Pons (tissue), 1 donor: ENCODE results near the gene C1orf115.
"Not testable (repeated sequence)": the region's sequence is repeated elsewhere in the genome, so short reads cannot be mapped to it uniquely, and the experiment has no call there.

ENCODE experiments used
- DNase-seq: peaks from one replicate; pipeline ENCODE4 v3.0.0-alpha.2; 2016; ENCODE audit warnings: low spot score

Gene C1orf115, protein sequence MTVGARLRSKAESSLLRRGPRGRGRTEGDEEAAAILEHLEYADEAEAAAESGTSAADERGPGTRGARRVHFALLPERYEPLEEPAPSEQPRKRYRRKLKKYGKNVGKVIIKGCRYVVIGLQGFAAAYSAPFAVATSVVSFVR

DNA sequence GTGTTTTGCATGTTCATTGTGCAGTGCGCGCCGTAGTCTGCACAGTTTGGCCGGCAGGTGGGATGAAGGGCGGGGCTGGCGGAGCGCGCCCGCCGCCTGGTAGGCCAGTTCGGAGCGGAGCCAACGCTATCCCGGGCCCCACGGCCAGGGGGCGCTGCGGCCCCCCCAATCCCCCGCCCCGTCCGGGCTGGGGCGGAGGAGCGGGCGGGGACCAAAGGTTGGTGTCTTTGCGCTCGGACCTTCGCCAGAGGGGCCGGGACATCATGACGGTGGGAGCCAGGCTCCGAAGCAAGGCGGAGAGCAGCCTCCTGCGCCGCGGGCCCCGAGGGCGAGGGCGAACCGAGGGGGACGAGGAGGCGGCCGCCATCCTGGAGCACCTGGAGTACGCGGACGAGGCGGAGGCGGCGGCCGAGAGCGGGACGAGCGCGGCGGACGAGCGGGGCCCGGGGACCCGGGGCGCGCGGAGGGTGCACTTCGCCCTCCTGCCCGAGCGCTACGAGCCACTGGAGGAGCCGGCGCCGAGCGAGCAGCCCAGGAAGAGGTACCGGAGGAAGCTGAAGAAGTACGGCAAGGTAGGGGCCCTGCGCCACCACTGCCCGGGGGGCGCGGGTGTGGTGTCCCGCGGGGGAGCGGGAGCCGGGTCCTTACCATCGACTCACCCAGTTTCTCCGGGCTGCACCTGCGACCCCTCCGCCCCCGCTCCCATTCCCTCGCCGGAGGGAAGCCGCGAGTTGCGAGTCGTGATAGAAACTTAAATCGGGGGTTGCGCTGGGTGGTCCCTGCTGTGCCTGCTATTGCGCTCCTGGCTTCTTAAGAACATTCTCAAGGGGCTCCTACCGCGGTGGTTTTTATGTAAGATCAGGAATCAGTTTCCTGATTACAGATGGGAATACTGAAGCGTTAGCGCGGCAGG lies at the start of gene C1orf115:
TSS of gene C1orf115 (plus strand) at position 224 of the 913 bp plus-strand sequence. CDS start at position 264, 40 bp downstream.
- DNase-seq: peak; percentile 8

DNA sequence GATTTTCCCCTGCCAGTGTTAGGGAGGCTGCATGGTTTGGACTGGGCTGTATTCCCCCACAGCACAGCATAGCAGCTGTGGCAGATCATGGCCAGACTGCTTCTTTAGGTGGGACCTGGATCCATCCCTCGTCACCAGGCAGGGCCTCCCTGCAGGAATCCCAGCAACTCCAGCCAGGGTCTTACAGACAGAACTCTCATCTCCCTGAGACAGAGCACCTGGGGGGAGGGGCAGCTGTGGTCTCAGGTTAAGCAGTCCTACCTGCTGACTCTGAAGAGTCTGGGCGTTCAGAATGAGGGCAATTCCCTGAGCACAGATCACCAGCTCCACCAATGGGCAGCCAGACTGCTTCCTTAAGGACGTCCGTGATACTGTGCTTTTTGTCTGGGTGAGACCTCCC lies 47.9 kb upstream of the C1orf115 start:
- DNase-seq: no peak

DNA sequence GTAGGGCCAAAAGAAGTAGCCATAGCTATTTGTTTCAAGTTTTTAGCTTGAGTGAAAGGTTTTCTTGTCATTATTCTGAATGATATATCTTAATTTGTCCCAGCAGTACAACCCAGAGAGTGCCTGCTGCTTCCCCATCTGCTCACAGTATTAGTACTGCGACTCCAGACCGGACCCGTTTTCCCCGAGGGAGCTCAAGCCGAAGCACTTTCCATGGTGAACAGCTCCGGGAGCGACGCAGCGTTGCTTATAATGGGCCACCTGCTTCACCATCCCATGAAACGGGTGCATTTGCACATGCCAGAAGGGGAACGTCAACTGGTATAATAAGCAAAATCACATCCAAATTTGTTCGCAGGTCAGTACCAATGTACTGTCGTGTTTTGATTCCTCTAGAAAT lies 37.2 kb upstream of the C1orf115 start:
- DNase-seq: peak; percentile 3

DNA sequence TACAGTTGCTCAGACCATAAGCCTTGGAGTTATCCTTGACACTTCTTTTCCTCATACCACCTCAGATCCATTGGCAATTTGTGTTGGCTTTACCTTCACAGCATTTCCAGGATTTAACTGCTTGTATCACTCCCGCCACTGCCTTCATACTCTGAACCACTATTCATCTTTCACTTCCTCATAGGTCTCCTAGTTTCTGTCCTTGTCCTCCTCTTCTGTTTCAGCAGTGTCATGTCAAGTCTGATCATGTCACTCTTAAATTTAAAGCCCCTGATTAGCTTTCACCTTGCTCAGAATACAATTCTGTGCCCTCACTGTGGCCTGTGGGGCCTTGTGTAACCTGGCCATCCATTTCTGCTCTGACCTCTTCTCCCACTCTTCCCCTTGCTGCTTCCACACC lies 34.7 kb upstream of the C1orf115 start:
- peak; percentile 4 for DNase-seq

DNA sequence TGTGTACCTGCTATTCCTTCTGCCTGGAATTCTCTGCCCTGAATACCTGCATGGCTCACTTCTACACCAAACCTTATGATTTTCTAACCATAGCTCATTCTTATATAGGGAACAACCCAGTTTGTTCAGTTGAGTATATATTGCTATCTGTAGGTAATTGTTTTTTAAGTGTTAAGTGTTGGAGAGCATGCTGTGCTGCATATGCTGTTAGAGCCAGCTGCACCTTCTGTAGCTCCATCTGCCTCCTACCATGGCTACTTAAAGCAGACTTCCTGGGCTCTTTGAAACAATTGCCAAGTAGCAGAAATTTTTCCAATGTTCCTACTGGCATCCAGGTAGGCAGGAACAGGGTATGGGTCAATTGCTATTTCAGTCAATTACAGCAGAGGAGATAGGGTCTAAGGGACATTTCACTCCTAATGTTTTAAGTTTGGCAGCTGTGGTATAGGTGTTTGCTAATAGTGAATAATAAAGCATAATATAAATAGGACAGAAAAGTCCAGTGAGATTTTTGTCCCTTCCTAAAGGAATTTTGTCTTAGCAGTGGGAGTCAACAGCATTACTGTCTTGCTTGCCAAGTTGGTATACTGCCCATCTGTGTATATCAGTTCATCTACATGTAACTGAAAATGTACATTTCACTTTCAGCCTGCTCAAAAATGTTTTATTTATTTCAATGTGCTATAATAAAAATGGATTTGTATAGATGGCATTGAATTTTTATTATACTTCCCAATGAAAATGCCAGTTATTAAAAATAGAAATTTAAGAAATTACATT lies 34.0 kb upstream of the C1orf115 start:
- DNase-seq: peak; percentile 2

DNA sequence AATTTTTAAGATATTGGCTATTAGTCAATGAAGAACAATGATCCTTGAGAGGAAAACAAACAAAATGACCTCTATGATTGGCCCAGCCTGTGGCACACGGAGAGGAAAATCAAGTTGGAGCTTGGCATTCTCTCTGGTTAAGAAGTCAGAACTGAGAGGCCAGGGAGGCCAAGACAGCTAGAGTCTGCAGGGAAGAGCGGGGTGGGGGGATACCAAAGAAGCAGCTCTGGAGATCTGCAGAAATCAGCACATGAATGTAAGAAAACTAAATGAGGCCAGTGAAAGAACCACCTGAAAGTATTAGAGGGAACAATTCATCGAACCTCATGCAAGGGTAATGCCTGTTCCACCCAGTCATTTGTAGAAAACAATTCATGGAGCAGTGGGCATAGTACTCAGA lies 23.8 kb upstream of the C1orf115 start:
- no peak for DNase-seq

DNA sequence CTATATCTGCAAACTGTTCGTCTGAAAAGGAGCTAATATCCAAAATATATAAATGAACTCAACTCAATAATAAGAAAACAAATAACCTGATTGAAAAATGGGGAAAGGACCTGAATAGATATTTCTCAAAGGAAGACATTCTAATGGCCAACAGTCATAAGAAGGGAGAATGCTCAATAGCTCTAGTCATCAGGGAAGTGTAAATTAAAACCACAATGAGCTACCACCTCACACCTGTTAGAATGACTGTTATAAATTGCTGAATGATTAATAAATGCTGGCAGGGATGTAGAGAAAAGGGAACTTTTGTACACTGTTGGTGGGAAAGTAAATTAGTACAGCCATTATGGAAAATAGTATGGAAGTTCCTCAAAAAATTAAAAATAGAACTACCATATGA lies 21.2 kb upstream of the C1orf115 start:
- no peak for DNase-seq

DNA sequence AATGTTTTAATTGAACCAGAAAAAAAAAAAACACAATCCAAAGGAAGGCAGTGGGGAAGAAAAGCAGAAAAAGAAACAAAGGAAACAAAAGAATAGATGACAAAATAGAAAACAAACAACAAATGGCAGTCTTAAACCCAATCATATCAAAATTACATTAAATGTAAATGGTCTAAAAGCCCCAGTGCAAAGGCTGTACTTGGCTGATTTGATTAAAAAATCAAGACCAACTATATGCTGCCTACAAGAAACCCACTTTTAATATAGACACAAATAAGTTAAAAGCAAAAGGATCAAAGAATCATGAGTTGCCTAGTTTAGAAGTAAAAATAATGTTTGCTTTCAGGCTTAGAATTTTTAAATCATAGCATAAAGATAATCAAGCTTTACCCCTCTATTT lies 19.8 kb upstream of the C1orf115 start:
- no peak for DNase-seq

DNA sequence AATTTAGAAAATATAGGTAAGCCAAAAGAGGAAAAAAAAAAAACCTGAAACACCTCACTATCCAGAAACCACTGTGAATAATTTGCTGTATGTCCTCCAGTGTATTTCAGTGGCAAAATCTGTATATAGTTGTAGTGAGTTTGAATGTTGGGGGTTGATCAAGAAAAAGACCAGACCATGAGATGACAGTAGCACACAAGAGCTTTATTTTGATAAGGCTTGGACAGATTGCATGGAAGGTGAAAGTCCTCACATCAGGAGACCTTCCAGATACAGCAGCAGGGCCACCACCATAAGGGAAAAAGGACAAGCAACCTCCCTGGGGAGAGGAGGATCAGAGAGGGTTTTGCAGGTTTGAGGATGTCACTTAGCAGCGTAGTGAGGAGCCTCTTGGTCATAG lies 16.2 kb upstream of the C1orf115 start:
- DNase-seq: no peak

DNA sequence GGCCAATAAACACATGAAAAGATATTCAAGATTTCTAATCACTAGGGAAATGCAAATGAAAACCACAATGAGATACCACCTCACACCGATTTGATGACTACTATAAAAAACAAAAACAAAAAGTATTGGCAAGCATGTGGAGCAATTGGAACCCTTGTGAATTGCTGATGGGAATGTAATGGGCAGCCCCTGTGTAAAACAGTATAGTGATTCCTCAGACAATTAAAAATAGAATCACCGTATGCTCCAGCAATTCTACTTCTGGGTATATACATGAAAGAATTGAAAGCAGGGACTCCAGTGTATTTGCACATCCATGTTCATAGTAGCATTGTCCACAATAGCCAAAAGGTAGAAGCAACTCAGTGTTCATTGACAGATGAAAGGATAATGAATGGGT lies 12.9 kb upstream of the C1orf115 start:
- DNase-seq: no peak

DNA sequence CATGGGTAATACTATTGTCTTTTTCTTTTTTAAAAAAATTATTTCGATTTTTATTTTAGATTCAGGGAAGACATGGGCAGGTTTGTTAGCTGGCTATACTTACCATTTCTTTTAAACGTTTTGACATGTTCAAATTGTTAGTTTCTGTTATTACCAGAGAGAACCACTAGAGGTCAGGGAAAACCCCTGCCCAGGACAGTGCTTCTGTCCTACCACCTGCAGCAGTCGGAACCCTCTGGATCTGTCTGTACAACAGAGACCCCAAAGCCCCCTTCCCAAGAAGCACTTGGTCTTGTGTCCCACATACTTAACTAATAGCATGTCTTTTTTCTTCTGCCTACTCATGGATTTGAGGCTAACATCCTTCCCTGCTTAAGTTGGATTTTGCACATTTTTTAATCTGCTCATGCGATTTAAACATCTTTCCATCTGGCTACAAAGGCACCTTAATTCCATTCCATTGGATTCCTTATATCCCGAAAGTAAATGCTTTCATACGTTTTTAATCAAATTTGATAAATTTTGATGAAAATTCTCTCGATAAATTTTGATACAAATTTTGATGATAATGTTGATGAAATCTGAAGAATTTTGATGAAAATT lies 10.0 kb upstream of the C1orf115 start:
- DNase-seq: peak; percentile 33

DNA sequence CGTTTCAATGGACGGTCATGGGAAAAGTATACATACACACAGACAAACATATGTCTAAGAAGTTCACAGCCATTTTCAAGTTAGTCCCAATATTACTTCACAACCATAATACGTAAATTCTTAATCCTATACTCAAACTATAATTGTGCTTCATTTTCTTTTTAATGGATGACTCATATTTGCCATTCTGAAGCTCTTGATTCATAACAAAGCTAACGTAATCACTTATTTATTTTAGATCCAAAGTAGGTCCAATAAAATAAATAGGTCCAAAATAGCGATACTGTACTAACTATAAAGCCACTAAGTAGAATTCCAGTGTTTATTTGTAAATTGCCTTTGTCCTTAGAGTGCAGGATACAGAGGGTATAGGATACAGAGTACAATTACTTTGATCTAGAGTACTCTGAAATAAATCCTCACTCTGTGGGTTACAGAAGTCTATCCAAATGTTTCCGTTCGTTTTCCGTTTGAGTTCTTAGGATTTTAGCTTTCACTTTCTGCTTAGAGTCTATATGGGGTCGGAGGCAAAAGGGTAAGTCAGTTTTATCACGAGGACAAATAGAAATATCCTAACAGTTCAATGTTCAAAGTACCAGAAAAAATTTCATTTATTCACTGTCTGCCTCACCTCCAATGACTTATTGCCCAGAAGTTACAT lies 8.8 kb upstream of the C1orf115 start:
- DNase-seq: no peak

DNA sequence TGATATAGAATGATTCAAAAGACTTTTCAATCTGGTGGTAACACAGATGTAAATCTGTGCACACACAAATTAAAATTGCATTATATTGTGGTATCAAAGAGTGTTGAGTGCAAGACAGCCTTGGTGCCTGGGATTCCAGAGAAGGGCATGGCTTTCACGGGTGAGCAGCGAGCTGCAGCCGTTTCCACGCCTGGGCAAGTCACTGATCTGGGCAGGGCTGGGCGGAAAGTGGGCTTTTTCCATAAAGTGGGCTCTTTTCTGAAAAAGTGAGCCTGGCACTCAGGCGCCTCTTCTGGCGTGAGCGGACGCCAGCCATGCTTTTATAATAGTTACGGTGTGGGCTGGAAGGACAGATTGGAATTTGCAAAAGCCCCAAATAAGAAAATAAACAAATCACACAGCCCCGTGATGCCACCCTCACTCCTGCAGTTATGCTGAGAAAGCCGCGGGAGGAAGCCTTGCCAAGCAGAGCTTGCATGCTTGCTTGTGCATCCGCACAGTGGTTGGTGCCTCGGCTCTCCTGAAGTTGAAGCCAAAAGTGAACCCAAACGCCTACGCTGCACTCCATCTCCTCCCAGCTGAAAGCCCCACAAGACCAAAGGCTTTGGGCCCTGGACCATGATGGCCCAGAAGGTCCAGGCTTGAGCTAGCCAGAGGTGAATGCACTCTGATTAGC lies 7.1 kb upstream of the C1orf115 start:
- no peak for DNase-seq

DNA sequence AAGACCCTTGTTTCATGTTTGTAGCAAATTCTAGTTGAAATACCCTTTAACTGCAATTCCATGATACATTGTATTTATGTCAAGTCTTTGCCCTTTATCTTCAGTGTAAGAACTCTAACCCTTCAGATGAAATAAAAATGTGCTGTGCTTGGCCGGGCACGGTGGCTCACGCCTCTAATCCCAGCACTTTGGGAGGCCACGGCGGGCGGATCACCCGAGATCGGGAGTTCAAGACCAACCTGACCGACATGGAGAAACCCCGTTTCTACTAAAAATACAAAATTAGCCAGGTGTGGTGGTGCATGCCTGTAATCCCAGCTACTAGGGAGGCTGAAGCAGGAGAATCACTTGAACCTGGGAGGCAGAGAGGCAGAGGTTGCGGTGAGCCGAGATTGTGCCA lies 6.4 kb upstream of the C1orf115 start:
- DNase-seq: not testable (repeated sequence)

DNA sequence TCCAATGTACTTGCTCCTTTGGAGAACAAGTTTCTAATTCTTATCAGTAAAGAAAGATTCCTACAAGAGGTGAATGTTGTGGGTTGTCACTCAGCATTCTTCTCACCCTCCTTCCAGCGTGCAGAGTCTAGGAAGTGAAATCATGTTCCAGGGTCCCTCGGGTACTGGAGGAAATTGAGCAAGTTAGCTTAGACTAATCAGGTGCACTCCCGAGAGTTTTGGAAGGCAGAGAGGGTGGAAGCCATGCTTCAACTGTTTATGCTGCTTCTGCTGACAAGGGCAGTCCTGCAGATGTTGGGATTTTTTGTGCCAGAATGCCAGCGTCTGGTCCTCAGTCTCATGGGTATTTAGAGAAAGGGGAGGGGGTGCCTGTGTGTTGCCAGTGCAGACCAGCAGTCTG lies 5.3 kb upstream of the C1orf115 start:
- no peak for DNase-seq

DNA sequence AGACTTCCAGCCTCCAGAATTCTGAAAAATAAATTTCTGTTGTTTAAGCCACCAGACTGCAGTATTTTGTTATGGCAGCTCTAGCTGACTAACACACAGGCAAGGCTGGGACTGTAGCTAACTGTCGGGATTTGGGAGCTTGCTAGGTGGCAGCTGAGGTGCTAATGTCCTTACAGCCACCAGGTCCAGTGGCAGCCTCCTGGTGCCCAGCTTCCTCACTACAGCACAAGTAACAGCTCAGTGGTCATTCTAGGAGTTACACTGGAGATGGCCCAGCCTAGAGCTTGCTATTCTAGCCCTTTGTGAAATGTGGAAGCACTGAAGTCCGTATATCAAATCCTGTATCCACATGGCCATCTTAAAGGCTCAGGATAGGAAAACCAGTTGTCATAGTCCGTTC lies 4.3 kb upstream of the C1orf115 start:
- DNase-seq: no peak

DNA sequence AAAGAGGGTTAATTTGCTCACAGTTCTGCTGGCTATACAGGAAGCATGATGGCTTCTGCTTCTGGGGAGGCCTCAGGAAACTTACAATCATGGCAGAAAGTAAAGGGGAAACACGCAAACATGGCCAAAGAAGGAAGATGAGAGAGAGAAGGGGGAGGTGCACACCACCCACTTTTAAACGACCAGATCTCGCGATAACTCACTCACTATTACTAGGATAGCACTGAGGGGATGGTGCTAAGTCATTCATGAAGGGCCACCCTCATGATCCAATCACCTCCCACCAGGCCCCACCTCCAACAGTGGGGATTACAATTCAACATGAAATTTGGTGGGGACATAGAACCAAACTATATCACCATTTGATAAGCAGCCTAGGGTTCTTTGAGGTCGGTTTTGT lies 2.4 kb upstream of the C1orf115 start:
- DNase-seq: no peak

DNA sequence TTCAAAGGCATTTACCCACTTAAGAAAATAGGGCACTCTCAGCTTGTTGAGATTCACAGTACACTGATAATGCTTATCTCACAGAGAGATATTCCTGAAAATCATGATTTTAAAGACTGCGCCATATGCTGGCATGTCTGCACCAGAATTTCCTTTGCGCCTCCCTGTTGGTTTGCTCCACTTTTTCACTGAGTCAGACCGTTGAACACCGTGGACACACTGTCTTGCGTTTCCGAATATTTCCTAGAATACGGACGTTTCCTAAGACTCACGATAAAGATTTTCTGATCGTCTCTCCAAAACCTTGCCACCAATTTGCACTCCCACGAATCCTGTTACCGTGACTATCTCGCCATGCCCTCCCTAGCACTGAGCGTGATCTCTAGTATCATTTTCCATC lies 497 bp upstream of the C1orf115 start:
- no peak for DNase-seq

DNA sequence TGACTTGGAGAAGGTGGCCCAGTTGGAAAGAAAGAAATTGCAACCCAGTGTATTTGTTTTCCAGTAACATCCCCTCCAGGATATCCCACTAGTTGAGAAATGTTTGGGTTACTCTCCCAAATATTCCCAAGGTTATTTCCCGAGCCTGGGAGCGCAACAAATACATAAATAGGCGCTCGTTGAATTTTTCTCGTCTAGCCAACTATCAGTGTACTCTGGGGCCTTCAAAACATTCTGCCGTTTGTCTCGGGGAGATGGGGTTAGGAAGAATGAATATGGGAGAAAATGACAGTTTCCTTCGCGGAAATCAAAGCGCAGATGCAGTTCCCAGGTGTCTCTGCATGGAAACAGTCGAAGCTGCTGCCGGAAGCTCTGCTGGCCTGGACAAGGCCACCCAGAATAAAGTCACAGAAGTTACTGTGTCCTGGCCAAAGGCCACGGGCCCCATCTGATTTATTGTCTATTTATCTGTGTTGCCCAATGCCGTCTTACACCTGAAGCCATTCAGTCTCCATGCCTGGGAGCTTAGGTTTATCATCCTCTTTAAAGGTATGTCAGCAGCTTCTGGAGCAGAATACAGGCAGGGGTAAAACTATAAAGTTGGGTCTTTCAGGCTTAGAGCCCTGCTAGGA lies 1.0 kb downstream of the C1orf115 start:
- DNase-seq: no peak

DNA sequence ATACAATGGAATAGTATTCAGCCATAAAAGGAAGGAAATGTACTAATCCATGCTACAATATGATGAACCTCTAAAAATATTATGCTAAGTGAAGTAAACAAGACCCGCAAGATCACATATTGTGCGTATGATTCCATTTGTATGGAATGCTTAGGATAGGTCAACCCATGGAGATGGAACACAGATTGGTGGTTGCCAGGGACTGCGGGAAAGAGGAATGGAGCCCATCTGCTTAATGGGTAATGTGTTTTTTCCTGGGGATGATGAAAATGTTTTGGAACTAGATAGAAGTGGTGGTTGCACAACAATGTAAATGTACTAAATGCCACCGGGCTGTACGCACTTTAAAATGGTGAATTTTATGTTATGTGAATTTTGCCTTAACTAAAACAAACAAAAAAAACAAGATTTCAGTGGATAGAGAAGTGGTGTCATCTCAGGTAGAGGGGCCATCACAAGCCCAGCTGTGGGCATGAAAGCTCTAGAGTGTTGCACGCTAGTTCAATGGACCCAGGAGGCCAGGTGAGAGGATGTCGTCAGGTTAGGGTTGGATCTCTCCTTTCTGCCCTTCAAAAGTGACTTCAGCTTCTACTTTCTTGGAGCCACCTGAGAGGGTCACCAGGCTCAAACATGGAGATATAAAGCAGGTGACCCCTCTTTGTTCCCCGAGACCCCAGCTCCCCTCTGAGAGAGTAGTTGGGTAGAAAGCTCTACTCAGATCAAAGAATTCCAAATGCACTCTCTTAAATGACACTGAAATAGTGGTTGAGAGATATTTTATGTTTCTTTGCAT lies 2.5 kb downstream of the C1orf115 start:
- DNase-seq: no peak
